IPS DF 19.7 (cell line): ENCODE results near the gene TSN.

Experiments used
- DNase-seq: peaks from one replicate; pipeline ENCODE4 v3.0.0-alpha.2; 2013; ENCODE audit warnings: low read depth, low spot score

TSN gene

DNA sequence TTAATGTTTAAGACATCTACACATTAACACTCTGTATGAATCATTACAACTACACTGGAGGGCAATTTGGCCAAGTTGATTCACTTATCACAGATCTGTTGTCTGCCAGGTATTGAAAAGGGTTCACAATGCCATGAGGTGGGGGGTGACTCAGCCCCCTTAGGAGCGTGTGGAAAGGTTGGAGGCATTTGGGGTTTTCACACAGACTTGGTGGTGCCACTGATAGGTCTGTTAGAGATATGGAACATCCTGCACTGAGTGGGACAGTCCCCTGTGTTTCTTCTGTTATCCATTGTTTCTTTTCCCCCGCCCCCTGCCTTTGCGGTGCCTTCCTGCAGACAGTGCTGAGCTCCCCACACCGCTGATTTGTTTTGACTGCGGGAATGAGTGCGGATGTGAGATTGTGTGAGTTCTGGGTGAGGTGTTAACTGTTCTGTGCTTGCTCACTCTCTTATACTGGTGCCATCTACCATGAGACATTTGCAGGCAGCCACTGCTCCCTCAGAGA is 9.3 kb upstream of the TSN start:
- DNase-seq: no peak

DNA sequence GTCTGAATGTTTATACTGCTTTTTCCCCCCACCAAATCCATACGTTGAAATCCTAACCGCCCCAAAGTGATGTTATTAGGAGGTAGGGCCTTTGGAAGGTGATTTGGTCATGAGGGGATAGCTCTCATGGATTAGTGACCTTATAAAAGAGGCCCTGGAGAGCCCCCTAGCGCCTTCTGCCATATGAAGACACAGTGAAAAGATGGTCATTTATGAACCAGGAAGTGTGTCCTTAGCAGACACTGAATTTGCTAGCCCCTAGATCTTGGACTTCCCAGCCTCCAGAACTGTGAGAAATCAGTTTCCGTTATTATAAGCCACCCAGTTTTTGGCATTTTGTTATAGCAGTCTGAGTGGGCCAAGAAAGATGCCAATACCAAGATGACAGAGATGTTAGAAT is 7.2 kb upstream of the TSN start:
- DNase-seq: no peak

DNA sequence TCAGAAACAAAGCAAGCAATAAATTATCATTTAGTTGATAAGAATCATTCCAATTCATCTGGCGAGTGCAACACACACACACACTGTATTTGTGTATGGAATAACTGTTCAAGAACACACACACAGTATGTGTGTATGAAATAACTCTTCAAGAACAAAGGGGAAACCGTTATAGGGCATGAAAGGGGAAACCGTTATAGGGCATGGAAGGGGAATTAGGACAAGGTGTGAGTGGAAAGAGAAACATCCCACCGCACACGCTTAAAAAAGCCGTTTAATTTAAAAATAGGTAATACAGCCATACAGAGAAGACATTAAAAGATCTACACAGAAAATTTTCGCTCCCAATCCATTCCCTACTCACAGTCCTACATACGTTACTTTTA is 607 bp upstream of the TSN start:
- DNase-seq: no peak

DNA sequence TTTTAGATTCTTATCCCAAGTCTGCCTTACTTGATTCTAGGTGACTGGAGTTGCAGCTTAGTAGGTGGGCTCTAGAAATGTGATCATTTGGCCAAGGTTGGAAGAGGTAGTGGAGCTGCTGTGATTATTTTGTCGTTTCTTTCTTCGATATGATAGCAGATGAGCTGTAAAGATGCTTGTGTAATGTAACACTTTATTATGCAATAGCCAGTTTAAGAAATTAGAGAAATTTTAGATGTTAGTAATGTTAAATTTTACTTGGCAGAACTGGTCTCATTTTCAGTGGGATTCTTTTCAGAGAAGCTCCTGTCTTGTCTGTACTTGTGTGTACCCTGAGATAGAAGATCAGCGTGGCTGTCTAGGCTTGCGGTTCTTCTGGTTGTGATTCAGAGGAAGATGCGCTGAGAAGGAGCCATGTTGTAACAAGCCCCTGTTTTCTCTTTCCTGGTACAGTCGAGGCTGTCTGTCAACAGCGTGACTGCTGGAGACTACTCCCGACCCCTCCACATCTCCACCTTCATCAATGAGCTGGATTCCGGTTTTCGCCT is 9.3 kb downstream of the TSN start:
- DNase-seq: no peak

DNA sequence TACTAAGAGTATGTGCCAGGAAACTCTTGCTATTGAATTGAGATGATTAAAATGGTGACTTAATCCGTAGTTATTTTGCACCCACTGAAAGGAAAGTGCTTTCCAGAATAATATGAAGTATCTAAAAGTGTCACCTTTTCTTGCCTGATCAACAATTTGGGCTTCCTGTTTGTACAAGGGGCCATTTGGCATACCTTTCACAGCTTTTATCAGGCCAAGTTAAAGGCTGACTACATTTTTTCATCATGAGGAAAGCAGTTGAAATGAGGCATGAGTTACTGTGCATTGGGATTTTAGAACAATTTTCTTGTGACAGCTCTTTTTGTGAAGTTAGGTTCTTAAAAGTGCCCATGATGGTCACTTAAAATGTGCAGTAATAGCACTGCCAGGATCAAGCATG is 11.2 kb downstream of the TSN start:
- DNase-seq: no peak

DNA sequence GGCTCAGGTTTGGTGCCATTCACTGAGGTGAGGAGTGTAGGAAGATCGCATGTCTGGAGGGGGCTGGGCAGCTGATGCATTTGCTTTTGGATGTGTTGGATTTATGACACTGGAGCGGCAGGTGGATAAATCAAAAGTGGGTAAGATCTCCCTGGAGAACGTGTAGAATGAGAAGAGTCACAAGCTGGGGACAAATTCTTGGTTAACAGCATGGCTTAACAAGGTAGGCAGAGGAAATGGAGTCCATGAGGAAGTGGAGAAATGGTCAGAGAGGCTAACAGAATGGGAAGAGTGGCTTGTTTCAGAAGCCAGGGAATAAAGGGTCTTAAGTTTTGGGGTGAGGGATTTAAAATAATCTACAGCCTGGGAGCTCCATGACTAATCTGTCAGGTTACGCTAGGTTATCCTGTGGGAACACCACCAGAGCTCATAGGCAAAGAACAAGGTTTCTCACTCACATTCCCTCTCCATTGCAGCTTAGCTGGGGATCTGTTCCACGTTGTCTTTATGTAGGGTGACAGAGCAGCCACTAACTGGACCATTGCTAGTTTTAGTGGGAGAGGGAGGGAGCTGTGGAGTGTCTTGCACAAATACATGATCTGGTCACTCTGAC is 12.8 kb downstream of the TSN start:
- no peak for DNase-seq

DNA sequence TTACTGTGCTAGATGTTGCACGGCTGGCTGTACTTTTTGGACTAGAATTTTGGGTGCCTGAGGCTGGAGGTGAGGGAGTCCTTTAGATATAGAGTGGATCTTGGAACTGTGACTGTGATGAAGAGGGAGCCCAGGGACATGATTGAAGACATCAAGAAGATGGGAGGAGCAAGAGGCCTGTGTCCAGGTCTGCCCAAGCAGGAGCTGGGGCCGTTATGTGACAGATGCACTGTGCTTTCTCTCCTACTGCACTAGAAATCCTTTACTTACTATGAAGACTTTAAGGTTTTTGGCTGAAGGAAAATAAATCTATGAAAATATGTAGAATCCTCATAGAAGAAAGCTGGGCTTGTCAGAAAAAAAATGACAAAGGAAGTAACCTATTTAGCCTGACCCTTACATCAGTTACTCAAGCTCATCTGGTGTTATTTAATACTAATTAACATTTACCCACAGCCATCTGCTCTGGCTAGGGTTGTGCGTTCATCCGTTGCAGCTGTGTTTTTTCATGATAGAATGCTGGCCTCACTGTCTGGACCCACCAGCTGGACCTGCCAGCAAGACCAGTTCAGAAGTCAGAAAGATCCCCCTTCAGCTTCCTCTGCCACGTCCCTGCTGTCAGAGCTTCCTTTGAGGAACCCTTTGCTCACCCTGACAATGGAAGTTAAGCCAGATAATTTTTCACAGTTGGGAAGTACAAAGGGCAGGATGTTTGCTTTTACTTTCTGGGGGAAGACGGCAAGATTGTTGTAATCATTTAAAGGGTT is 16.7 kb downstream of the TSN start:
- DNase-seq: no peak

DNA sequence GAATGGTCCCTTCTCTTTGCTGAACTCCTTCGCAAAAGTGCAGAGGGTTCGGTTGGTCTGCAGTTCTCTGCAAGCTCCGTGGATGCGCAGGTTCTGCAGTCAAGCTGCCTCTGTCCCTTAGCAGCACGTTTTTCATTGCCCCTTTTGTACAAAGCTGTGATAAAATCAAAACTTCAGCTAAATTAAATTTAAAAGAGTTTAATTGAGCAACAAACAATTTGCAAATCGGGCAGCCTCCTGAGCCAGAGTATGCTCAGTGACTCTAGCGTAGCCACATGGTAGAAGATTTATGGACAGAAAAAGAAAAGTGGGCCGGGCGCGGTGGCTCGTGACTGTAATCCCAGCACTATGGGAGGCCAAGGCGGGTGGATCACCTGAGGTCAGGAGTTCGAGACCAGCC is 18.8 kb downstream of the TSN start:
- DNase-seq: no peak

DNA sequence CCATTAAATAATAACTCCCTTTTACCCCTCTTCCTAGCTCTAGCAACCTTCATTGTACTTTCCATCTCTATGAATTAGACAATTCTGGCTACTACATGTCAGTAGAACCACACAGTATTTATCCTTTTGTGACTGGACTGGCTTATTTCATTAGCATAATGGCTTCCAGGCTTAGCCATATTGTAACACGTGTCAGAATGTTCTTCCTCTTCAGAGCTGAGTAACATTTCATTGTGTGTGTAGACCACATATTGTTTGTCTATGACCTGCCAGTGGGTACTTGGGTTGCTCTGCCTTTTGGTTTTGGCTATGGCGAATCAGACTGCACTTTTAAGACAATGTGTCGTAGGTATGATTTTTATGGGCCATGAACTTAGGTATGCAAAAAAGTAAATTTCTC is 20.9 kb downstream of the TSN start:
- DNase-seq: no peak

DNA sequence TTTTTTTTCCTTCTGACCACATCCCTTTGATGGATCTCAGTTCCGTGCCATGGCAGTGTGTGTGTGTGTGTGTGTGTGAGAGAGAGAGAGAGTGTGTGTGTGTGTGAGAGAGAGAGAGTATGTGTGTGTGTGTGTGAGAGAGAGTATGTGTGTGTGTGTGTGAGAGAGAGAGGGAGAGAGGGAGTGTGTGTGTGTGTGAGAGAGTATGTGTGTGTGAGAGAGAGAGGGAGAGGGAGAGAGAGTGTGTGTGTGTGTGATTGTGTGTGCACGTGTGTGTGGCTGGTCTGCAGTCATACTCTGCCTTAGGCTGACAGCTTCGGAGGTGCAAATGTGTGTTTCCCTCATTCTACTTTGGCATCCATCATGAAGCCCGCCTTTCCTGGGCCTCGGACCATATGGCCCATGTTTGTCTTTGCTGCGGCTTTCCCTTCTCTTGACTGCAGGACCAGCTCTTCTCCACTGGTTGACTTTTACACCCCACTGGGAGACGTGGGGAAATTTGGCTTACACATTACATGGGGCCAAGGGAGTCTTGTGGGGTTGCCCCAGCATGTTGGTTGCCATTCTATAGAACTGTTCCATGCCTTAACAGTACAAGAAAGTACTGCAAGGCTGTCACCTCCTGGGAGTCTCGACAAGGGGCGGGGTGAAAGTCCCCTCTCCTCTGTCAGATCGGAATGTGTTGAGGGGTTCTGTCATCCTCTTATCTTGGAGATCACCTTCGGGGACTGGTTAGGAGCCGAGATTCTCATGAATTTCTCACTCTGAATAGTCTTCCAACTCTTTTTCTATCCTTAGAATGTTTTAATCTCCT is 21.6 kb downstream of the TSN start:
- DNase-seq: no peak

DNA sequence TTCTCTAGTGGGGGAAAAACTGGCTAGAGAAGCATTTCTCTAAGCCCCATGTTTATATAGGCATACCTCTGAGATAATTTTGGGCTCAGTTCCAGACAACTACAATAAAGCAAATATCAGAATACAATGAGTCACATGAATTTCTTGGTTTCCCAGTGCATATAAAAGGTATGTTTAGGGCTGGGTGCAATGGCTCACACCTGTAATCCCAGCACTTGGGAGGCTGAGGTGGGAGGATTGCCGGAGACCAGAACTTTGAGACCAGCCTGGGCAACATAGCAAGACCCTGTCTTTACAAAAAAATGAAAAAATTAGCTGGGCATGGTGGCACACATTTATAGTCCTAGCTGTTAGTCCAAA is 22.2 kb downstream of the TSN start:
- no peak for DNase-seq

DNA sequence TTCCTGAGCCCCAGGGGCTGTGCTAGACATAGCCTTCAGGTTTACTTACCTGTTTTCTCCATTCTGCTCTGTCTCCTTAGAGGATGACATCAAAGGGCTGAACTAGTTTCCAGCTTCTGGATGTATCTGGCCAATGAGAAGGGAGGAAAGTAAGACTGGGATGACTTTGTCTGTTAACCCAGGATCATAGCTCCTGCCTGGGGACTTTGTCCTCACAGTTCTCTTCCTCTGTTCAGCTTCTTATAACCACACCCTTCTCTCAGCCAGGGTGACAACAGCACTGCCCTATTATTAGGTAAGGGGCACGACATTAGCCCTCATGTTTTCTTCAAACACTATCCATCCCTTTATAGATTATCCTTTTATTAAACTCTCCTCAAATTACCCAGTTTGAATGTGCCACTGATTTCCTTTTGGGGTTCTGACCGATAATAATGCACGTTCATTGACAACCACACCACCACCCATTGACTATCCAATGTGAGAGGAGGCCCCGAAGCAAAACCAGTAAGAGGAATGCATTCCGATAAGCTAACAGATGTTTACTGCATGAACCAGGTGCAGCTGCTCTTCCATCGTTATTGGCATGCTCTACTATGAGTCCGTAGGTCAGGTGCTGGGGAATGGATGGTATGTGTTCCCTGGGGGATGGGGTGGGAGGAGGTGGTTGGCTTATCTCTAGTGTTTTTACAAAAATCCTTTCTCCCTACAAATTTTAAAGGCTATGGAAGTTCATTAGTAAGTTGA is 23.5 kb downstream of the TSN start:
- no peak for DNase-seq

DNA sequence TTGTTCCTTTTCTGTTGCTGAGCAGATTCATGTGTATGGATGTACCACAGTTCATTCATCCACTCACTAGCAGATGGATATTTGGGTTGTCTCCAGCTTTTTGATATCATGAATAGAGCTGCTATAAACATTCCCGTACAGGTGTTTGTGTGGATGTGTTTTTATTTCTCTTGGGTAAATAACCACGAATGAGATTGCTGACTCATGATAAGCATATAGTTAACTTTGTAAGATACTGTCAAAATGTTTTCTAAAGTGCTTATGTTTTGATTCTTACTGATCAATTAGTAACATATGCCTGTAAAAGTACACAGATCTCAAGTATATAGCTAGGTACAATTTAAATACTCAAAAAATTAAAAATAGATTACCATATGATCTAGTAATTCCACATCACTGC is 27.7 kb downstream of the TSN start:
- DNase-seq: no peak

DNA sequence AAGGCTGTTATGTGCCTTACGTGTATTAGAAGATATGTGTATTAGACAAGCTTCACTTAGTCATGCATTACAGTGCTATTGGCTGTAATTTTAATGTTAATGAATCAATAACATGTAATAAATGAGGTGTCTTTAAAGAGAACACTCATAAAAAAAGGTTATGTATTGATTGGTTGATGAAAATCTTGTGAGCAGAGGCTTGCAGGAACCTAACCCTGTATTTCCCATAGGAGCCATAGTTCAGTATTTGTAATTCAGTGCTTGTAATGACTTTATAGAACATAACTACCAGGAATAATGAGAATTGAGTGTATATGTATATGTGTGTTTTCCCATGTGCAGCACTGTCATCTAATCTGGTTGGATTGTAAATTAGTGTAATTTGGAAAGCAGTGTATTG is 33.2 kb downstream of the TSN start:
- no peak for DNase-seq

DNA sequence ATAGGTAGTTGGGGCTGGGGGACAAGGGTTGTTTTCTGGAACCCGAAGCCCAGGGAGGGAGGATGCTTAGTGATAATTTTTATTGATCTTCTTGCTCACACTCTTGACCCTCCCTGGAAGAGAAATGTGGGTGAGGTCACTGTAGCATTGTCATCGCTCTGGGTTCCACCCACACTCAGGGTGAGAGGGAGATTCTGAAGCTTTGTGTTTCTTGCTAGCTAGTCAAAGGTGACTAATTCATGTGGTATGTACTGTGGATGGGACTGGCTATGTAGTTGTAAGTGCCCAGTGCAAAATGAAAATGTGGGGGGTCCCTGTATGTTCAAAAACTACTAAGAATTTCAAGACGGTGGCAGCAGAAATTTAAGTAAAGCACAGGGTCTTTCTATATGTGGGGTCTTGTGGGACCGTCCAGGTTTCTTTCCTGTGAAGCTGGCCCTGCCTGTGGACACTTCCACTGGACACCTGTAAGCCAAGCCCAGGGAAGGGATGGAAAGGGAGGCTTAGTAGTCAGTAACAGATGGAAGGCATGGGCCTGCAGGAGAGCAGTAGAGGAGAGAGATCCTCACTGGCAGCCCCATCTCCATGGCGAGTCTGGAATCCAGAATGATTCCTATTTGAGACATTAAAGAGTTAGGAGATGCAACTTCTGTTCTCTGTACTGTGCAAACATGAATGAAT is 35.0 kb downstream of the TSN start:
- no peak for DNase-seq

DNA sequence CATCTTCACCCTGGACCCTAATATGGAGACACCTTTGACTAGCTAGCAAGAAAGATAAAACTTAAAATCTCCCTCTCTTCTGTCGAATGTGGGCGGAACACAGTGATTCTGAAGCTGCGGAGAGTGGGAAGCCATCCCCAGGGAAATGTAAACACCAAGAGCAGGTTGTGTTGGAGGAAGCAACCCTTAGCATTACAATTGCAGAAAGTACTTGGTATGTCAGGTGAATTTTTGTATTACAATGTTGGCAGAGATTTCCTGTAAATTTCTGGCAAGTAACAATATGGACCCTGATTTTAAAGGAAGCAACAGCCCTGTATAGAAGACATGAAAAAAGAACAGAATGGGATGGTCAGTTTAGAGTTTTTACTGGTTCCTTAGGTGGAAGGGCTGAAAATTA is 35.8 kb downstream of the TSN start:
- peak; percentile 69 for DNase-seq

DNA sequence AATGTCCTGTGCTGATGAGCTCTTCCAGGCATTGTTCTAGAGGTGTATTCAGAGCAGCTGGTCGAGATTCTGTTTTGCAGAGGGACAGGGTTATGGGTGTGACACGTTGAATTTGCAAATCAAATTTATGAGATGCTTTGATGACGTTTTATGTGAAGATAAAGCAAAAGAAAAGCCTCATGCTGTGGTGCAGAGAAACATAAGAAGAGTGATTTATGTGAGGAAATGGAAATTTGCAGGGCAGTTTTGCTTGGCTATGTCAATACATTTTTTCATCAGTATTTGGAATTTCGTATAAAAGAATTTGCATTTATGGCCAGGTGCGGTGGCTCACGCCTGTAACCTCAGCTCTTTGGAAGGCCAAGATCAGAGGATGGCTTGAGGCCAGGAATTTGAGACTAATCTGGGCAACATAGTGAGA is 36.4 kb downstream of the TSN start:
- DNase-seq: no peak

DNA sequence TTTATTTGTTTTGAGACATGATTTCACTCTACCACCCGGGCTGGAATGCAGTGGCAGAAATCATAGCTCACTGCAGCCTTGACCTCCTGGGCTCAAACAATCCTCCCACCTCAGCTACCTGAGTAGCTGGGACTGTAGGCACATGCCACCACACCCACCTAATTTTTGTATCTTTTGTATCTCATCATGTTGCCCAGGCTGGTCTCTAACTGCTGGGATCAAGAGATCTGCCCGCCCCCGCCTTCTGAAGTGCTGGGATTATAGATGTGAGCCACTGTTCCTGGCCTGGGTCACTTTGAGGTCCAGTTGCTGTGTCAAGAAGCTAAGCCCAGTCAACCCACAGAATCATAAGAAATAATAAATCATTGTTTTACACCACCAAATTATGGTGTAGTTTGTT is 38.4 kb downstream of the TSN start:
- DNase-seq: no peak

DNA sequence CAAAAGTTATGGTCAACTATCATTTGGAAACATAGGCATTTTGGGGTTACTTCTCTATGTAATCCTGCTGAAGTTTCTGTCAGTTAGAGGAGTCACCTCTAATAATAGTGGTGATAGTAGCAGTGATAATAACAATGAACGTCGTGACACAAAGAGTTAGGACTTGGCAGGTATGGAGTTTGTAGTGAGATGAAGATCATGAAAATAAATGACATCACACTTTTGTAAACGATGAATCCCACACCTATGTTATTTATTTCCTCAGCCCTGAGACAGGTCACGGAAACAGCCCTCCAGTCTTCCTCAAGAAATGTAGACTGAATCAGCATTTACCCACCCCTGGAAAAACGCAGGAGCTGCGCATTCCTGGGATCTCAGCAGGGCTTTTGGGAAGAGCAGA is 38.8 kb downstream of the TSN start:
- no peak for DNase-seq

DNA sequence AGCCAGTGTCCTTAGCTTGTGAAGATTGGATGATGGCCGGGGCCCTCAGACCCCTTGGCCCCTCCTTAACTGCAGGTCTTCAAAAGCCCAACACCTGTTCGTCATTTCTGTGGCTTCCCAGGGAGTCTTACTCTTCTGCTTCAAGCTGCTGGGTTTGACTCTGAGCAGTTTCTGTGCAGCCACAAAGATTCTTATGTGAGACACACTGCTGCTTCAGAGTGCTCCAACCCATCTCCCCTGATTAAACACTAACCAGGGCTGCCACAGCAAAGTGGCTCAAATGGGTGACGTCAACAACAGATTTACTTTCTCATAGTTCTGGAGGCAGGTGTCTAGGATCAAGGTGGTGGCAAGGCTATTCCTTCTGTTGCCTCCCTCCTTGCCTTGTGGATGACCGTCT is 40.8 kb downstream of the TSN start:
- DNase-seq: no peak

DNA sequence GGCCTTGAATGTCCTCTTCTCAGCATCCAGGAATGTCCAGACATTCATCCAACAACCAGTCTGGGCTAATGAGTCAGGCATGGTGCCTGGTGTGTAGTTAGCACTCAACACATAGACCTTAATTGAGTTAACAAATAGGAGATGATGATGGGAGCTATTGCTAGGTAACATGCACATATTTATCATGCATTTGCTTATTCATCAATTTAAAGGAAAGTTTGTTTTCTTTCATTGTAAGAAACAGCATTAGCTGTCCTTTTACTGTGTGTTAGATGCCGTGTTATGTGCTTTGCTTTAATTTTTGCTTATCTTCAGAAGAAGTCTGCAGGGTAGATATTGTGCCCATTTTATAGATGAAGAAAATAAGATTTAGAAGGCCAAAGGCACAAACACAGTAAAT is 43.2 kb downstream of the TSN start:
- DNase-seq: no peak
